Tibial artery (tissue), 4 donors: ENCODE results near the gene NBPF4.
"Not testable (repeated sequence)": the region's sequence is repeated elsewhere in the genome, so short reads cannot be mapped to it uniquely, and the experiment has no call there.

Experiments used
- DNase-seq, 2 donors: peaks; one replicate each; pipeline ENCODE4 v3.0.0-alpha.2; 2019
- H3K27ac ChIP-seq, 2 donors: fragments of 200-600 bp; sonication (generic) in 1 of 2; 1 replicate in 1 of 2; 2 replicates in 1 of 2; pipeline ENCODE4 v1.5.1; 2018 to 2019; ENCODE audit warnings: mild to moderate bottlenecking in 1 of 2
- H3K27me3 ChIP-seq, 2 donors: fragments of 200-600 bp; sonication (generic) in 1 of 2; one replicate each; pipeline versions ENCODE4 v1.5.1 to v1.6.0; 2016 to 2019
- H3K36me3 ChIP-seq, 3 donors: fragments of 200-600 bp; sonication (generic) in 2 of 3; one replicate each; pipeline ENCODE4 v1.5.1; 2016 to 2019; ENCODE audit warnings: mild to moderate bottlenecking in 2 of 3
- H3K4me1 ChIP-seq, 4 donors: fragments of 200-600 bp; sonication (generic) in 2 of 4; 1 replicate in 3 of 4; 2 replicates in 1 of 4; pipeline ENCODE4 v1.5.1; 2016 to 2019
- H3K4me3 ChIP-seq, 2 donors: fragments of 200-600 bp; sonication (generic) in 1 of 2; 1 replicate in 1 of 2; 2 replicates in 1 of 2; pipeline ENCODE4 v1.5.1; 2018 to 2019; ENCODE audit warnings: mild to moderate bottlenecking in 2 of 2
- H3K9me3 ChIP-seq, 3 donors: fragments of 200-600 bp; sonication (generic) in 1 of 3; one replicate each; pipeline ENCODE4 v1.5.1; 2016 to 2019
- intact Hi-C: fragments of 100-400 bp; cut with DNase I; formaldehyde crosslinking; loops from one replicate; pipeline ENCODE4 v1.15.0; 2023; ENCODE audit warnings: low total_unique reads
- TF ChIP-seq, protein P1 (sequence below), 2 experiments: fragments of 200-600 bp in 1 of 2; fragments of 450-650 bp in 1 of 2; IDR thresholded peaks; one replicate each; pipeline ENCODE4 v1.5.1; 2017 to 2019; ENCODE audit warnings: antibody characterized with exemption in 2 of 2, mild to moderate bottlenecking in 1 of 2, moderate library complexity in 1 of 2

The NBPF4 gene

DNA sequence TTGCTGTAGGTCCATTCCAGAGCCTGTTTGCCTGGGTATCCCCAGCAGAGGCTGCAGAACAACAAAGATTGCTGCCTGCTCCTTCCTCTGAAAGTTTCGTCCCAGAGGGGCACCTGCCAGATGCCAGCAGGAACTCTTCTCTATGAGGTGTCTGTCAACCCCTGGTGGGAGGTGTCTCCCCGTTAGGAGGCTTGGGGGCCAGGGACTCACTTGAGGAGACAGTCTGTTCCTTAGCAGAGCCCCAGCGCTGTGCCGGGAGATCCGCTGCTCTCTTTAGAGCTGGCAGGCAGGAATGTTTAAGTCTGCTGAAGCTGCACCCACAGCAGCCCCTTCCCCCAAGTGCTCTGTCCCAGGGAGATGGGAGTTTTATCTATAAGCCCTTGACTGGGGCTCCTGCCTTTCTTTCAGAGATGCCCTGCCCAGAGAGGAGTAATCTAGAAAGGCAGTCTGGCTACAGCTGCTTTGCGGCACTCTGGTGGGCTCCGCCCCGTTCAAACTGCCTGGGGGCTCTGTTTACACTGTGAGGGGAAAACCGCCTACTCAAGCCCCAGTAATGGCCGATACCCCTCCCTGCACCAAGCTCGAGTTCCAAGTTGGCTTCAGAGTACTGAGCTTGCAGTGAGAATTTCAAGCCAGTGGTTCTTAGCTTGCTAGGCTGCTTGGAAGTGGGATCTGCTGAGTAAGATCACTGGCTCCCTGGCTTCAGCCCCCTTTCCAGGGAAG, 35.0 kb downstream of the NBPF4 start:
- TF ChIP-seq, protein P1, sequence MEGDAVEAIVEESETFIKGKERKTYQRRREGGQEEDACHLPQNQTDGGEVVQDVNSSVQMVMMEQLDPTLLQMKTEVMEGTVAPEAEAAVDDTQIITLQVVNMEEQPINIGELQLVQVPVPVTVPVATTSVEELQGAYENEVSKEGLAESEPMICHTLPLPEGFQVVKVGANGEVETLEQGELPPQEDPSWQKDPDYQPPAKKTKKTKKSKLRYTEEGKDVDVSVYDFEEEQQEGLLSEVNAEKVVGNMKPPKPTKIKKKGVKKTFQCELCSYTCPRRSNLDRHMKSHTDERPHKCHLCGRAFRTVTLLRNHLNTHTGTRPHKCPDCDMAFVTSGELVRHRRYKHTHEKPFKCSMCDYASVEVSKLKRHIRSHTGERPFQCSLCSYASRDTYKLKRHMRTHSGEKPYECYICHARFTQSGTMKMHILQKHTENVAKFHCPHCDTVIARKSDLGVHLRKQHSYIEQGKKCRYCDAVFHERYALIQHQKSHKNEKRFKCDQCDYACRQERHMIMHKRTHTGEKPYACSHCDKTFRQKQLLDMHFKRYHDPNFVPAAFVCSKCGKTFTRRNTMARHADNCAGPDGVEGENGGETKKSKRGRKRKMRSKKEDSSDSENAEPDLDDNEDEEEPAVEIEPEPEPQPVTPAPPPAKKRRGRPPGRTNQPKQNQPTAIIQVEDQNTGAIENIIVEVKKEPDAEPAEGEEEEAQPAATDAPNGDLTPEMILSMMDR (IDR thresholded peaks at IDR 0.05): no peak
- no peak overlapping the region for H3K27ac ChIP-seq
- H3K27me3 ChIP-seq: peaks cover 0 to 20% of the 10 kb centered on the region in 2 donors
- H3K4me3 ChIP-seq: no peak overlapping the region
- DNase-seq: no peak
- intact Hi-C loops: no loop called here
- H3K36me3 ChIP-seq: no peaks in the 10 kb centered on the region
- no peaks in the 10 kb centered on the region for H3K4me1 ChIP-seq
- no peaks in the 10 kb centered on the region for H3K9me3 ChIP-seq

DNA sequence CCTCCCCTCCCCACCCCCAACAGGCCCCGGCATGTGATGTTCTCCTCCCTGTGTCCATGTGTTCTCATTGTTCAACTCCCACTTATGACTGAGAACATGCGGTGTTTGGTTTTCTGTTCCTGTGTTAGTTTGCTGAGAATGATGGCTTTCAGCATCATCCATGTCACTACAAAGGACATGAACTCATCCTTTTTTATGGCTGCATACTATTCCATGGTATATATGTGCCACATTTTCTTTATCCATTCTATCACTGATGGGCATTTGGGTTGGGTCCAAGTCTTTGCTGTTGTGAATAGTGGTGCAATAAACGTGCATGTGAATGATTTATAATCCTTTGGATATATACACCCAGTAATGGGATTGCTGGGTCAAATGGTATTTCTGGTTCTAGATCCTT, 40.3 kb downstream of the NBPF4 start:
- H3K4me3 ChIP-seq, DNase-seq, H3K27me3 ChIP-seq, intact Hi-C loops, H3K27ac ChIP-seq, H3K9me3 ChIP-seq, H3K36me3 ChIP-seq: not testable (repeated sequence)
- peaks cover 0 to 15% (median 9%) of the 10 kb centered on the region in 4 donors for H3K4me1 ChIP-seq

DNA sequence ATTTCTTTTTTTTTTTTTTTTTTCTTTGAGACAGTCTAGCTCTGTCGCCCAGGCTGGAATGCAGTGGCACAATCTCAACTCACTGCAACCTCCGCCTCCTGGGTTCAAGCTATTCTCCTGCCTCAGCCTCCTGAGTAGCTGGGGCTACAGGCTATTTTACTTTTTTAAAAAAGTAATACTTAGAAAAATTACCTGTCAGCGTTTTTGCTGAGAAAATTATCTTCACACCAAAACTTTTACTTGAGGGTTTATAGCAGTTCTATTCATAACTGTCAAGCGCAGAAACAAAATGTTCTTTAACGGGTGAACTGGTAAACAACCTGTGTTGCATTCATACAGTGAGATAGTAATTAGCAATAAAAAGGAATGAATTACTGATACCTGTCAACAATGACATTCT, 42.2 kb downstream of the NBPF4 start:
- DNase-seq: no peak
- intact Hi-C loops: no loop called here
- no peak overlapping the region for H3K4me3 ChIP-seq
- H3K9me3 ChIP-seq: no peaks in the 10 kb centered on the region
- H3K27me3 ChIP-seq: no peaks in the 10 kb centered on the region
- TF ChIP-seq, protein P1 (IDR thresholded peaks at IDR 0.05): no peak
- H3K27ac ChIP-seq: peak overlapping the region; percentile 94 to 95
- H3K4me1 ChIP-seq: peaks cover 0 to 29% (median 15%) of the 10 kb centered on the region in 4 donors
- peaks cover 0 to 4% (median 0%) of the 10 kb centered on the region in 3 donors for H3K36me3 ChIP-seq

DNA sequence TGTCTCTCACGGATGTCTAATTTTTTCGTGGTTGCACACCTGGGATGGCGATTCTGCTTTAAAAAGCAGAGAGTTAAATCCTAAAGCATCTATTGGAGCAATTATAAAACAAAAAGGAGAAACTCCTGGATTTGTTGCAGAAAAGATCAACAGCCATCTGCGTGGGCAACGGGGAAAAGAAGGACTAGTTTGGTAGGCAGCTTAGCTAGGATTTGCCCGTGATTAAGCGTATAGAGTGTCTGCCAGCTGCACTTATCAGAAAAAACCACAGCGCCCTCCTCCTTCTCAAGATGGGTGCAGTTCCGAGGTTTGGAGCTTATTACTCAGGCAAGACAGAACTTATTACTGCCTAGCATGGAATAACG, 43.2 kb downstream of the NBPF4 start:
- H3K27me3 ChIP-seq: no peaks in the 10 kb centered on the region
- peak overlapping the region; percentile 84 to 88 for H3K4me3 ChIP-seq
- peaks cover 0 to 4% (median 0%) of the 10 kb centered on the region in 3 donors for H3K36me3 ChIP-seq
- peaks cover 0 to 29% (median 15%) of the 10 kb centered on the region in 4 donors for H3K4me1 ChIP-seq
- peak overlapping the region; percentile 94 to 95 for H3K27ac ChIP-seq
- TF ChIP-seq, protein P1 (IDR thresholded peaks at IDR 0.05): peak in 1 of 2 experiments; percentile 20
- intact Hi-C loops: no loop called here
- no peaks in the 10 kb centered on the region for H3K9me3 ChIP-seq
- peak; percentile 47 to 71 for DNase-seq

DNA sequence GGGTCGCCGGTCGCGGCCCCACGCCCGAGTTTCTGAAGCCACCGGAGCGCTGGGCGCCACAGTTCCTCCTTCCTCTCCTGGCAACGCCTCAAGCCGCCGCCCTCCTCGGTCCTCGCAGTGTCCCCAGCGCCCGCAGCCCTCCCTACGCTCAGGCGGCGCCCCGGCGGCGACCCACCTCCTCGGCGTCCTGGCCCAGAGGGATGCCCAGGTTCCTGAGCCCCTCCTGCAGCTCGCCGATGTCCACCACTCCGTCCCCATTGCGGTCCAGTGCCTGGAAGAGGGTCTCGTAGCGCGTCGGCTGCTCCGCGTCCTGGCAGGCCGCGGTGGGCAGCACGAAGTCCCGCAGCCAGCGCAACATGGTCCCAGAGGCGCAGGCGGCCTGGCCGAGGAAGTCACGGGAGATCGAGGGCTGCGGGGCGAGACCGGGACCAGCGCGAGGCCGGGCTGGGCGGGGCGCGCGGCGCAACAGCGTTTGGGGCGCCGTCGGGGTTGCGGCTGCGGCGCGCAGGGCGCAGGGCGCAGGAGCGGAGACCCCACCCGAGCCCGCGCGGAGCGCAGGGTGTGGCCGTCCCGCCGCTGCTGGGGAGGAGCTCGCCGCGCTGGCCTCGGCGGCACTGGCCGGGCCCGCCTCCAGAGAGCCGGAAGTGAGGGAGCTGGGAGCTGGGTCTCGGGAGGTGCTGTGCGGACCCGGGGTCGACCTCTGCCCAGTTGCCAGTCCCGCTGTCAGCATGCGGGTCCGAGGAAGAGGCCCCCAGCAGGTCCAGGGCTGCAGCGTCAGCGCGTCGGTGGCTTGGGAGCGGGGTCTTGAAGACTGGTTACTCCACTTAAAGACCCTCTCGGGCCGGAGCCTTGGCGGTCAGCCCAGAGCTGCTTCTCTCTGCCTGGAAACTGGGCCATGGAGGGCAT, 43.8 kb downstream of the NBPF4 start, which contains the start of gene SLC25A24:
Gene SLC25A24, minus strand, starts transcription at position 563 of the 906 bp plus-strand sequence. Its CDS starts 205 bp downstream, at position 358.
- Histone ChIP-seq H3K4me3 (peak within 1 kb of the TSS; percentile 84 to 88), H3K4me1 (peaks cover 0 to 29% (median 15%) of the 10 kb centered on the region in 4 donors), H3K9me3 (no peaks in the 10 kb centered on the region), H3K27ac (peak within 1 kb of the TSS; percentile 94 to 95), H3K27me3 (no peaks in the 10 kb centered on the region), H3K36me3 (peaks cover 0 to 4% (median 3%) of the 10 kb centered on the region in 3 donors)
- TF ChIP-seq, protein P1 (IDR thresholded peaks at IDR 0.05): no peak
- peak; percentile 72 to 88 for DNase-seq
- intact Hi-C loops: no loop called here
